ENCODE results near the gene HNRNPA2B1. TPM values are rescaled to one million over a fixed set of nuclear protein-coding genes. Genes with fewer than 3 reads are reported as not detected.

The HNRNPA2B1 gene
- total and polyA plus RNA-seq, 2 of the 8 experiments (the other 6 are each of a cell fraction or from before 2014, with no cell fraction given), result 276 to 1,255 TPM

- H3K27me3 ChIP-seq (replicated peaks in 1 of 4; ENCODE audit: control insufficient read depth in 3 of 4, extremely low read depth in 1 of 4, insufficient read depth in 3 of 4, low read length in 3 of 4), result no peaks in the 10 kb centered on the region
- H3K23ac ChIP-seq (ENCODE audit: insufficient read length), result no peak overlapping the region
- H3K36me3 ChIP-seq (ENCODE audit: control insufficient read depth in 2 of 4, insufficient read depth in 4 of 4, low read length in 3 of 4), result peaks cover 25 to 51% (median 41%) of the 10 kb centered on the region in 4 experiments
- 79% methylated on average over 11 of the region's 11 CpGs; no CpG with 5 or more reads in 1 of the 2 experiments for WGBS, 2 experiments (ENCODE audit: extremely low coverage in 1 of 2, insufficient coverage in 1 of 2, insufficient read length in 1 of 2, insufficient replicate concordance in 2 of 2, low coverage in 1 of 2, low lambda C conversion rate in 2 of 2, missing lambda C conversion rate in 1 of 2)
- H3K18ac ChIP-seq (ENCODE audit: extremely low read depth, low read length), result peak overlapping the region; percentile 3; the same call in 1 of the 2 replicates
- peaks cover 9 to 16% of the 10 kb centered on the region in 2 experiments for H4K20me1 ChIP-seq (replicated peaks in 1 of 2; ENCODE audit: control insufficient read depth in 1 of 2, insufficient read depth in 2 of 2, low read length in 2 of 2)
- no peak overlapping the region for H4K8ac ChIP-seq (ENCODE audit: extremely low read depth, insufficient read depth, low read length)
- POLR2A ChIA-PET (ENCODE audit: partially characterized antibody), result interaction anchor here (0.6 to 17.3 kb wide), 55 partner anchors 9 to 295 kb away, joined by 3 to 578 read pairs (median 6); partner anchors contain the start of genes CBX3, HNRNPA2B1, NFE2L3 and SNX10
- no peak overlapping the region for H3K4me3 ChIP-seq (ENCODE audit: extremely low read depth in 1 of 4, insufficient read depth in 2 of 4, low read depth in 3 of 4, low read length in 4 of 4)
- H2BK5ac ChIP-seq (ENCODE audit: low read depth, low read length), result no peak overlapping the region
- no peak overlapping the region for H2AFZ ChIP-seq (ENCODE audit: low read length)
- H3K4me2 ChIP-seq (ENCODE audit: insufficient read depth in 1 of 2, low read depth in 2 of 2, low read length in 2 of 2), result no peak overlapping the region
- DNase-seq (ENCODE audit: low read depth in 1 of 2, low spot score in 2 of 2) (no peak), FAIRE-seq (no peak)
- no peaks in the 10 kb centered on the region for H3K4me1 ChIP-seq (replicated peaks in 1 of 4; ENCODE audit: control insufficient read depth in 3 of 4, insufficient read depth in 4 of 4, low read length in 3 of 4)
- no peak overlapping the region for H4K5ac ChIP-seq (ENCODE audit: insufficient read length, low read depth, low read length)
- H3K23me2 ChIP-seq (ENCODE audit: low read depth, low read length), result no peaks in the 10 kb centered on the region
- peak overlapping the region in 1 of 4 experiments; percentile 1; a peak in 1 of 7 replicates for H3K9ac ChIP-seq (replicated peaks in 1 of 4; ENCODE audit: extremely low read depth in 1 of 4, low read depth in 3 of 4, low read length in 3 of 4)
- no peak overlapping the region for H3K4ac ChIP-seq (replicated peaks; ENCODE audit: insufficient read length, low read depth, low read length)
- CTCF ChIA-PET (ENCODE audit: partially characterized antibody), result interaction anchor here (0.9 to 5.6 kb wide), 9 partner anchors 10 to 292 kb away, joined by 3 to 30 read pairs (median 5); partner anchors contain the start of gene NFE2L3
- H4K91ac ChIP-seq (replicated peaks; ENCODE audit: insufficient read length, low read length), result no peak overlapping the region
- no peak overlapping the region for H2BK15ac ChIP-seq (ENCODE audit: low read length)
- H3K27ac ChIP-seq (ENCODE audit: low read depth, low read length), result peak overlapping the region; percentile 13
- no peak overlapping the region for H2BK12ac ChIP-seq (ENCODE audit: low read depth, low read length)
- no peak overlapping the region for H2BK120ac ChIP-seq (replicated peaks; ENCODE audit: low read depth, low read length)
- peaks cover 0 to 9% of the 10 kb centered on the region in 2 experiments; a peak in 2 of 4 replicates for H3K79me2 ChIP-seq (ENCODE audit: control insufficient read depth in 1 of 2, insufficient read depth in 2 of 2, low read length in 2 of 2)
- no peaks in the 10 kb centered on the region for H3K9me3 ChIP-seq (ENCODE audit: insufficient read depth in 2 of 2, low read depth in 1 of 2, low read length in 1 of 2)
- no peaks in the 10 kb centered on the region for H3K79me1 ChIP-seq (ENCODE audit: low read depth, low read length)
- no peak overlapping the region for H2AK5ac ChIP-seq (ENCODE audit: low read depth, low read length)
- no peak overlapping the region for H3K14ac ChIP-seq (ENCODE audit: insufficient read length)
- no peak overlapping the region for H3K56ac ChIP-seq (replicated peaks; ENCODE audit: insufficient read length, low read depth, low read length)
- H2BK20ac ChIP-seq (ENCODE audit: low read length), result no peak overlapping the region
- TF ChIP-seq TAF1 (IDR thresholded peaks at IDR 0.05; ENCODE audit: low read depth, low read length) (no peak), KDM5A (IDR thresholded peaks at IDR 0.05; ENCODE audit: low read length) (no peak), GABPA (IDR thresholded peaks at IDR 0.05; ENCODE audit: borderline replicate concordance, insufficient read depth, low read length) (no peak), POU5F1 (IDR thresholded peaks at IDR 0.05; ENCODE audit: low read depth, low read length) (no peak; the same call in 1 of the 2 replicates), ASH2L (IDR thresholded peaks at IDR 0.05; ENCODE audit: low read length) (no peak), MAFK (IDR thresholded peaks at IDR 0.05; ENCODE audit: low read depth, low read length) (peak; percentile 38; the same call in 1 of the 2 replicates), FOSL1 (IDR thresholded peaks at IDR 0.05; ENCODE audit: insufficient read depth, low read depth, low read length) (no peak), SRF (IDR thresholded peaks at IDR 0.05; ENCODE audit: low read depth, low read length) (no peak; the same call in 1 of the 2 replicates), EP300 (IDR thresholded peaks at IDR 0.05; ENCODE audit: borderline replicate concordance in 1 of 2, low read depth in 2 of 2, low read length in 2 of 2) (no peak), CREB1 (IDR thresholded peaks at IDR 0.05) (peak; percentile 37; the same call in 1 of the 2 replicates)
Observed at GRCh38 chr7:26187380-26188205, 13.0 kb downstream of the HNRNPA2B1 start.

Measured in H1 (cell line).